GM10266 (cell line): ENCODE data around the gene SSC4D.

Experiments
- DNase-seq: peaks from one replicate; pipeline ENCODE4 v3.0.0; 2012; ENCODE audit errors: extremely low spot score
- CTCF ChIP-seq: IDR thresholded peaks from 2 replicates; pipeline ENCODE4 v1.5.1; 2012; ENCODE audit warnings: mild to moderate bottlenecking, low read depth; ENCODE audit not compliant: control insufficient read depth, insufficient read depth; ENCODE audit errors: missing control alignments

SSC4D gene

GRCh38 chr7:76351372-76351771 lies 58.1 kb downstream of the SSC4D start:
- no peak for DNase-seq
- TF ChIP-seq CTCF = no peak

- TF ChIP-seq CTCF = no peak
- DNase-seq = no peak
These were observed 60.1 kb downstream of the SSC4D start for GRCh38 chr7:76349313-76349885.

- TF ChIP-seq CTCF = no peak
- DNase-seq = no peak
These were observed 61.8 kb downstream of the SSC4D start for GRCh38 chr7:76347710-76348109.

- no peak for DNase-seq
- TF ChIP-seq CTCF = no peak
These were observed 62.7 kb downstream of the SSC4D start for GRCh38 chr7:76346778-76347177.

- no peak for TF ChIP-seq CTCF
- DNase-seq = no peak
These were observed 63.4 kb downstream of the SSC4D start for GRCh38 chr7:76346097-76346496.

- no peak for DNase-seq
- no peak for TF ChIP-seq CTCF
These were observed 65.6 kb downstream of the SSC4D start for GRCh38 chr7:76343931-76344321.

GRCh38 chr7:76343294-76343930 lies 66.1 kb downstream of the SSC4D start:
- no peak for DNase-seq
- TF ChIP-seq CTCF = no peak
